ENCODE data around the gene OR2A25.

DNA sequence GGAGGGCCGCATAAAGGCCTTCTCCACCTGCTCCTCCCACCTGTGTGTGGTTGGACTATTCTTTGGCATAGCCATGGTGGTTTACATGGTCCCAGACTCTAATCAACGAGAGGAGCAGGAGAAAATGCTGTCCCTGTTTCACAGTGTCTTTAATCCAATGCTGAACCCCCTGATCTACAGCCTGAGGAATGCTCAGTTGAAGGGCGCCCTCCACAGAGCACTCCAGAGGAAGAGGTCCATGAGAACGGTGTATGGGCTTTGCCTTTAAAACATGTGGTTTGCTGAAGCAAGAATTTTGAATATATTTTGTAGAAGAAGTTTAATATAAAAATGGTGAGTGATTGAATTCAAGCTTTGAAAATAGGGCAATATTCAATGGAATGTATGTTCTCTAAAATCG lies 40.7 kb downstream of the OR2A25 start:
- TF ChIP-seq POLR2AphosphoS5 (IDR thresholded peaks at IDR 0.05; ENCODE audit: low read depth, low read length) (no peak), TAF1 (IDR thresholded peaks at IDR 0.05; ENCODE audit: borderline replicate concordance, insufficient read depth, low read length) (no peak)
- TF ChIP-seq, protein P1, sequence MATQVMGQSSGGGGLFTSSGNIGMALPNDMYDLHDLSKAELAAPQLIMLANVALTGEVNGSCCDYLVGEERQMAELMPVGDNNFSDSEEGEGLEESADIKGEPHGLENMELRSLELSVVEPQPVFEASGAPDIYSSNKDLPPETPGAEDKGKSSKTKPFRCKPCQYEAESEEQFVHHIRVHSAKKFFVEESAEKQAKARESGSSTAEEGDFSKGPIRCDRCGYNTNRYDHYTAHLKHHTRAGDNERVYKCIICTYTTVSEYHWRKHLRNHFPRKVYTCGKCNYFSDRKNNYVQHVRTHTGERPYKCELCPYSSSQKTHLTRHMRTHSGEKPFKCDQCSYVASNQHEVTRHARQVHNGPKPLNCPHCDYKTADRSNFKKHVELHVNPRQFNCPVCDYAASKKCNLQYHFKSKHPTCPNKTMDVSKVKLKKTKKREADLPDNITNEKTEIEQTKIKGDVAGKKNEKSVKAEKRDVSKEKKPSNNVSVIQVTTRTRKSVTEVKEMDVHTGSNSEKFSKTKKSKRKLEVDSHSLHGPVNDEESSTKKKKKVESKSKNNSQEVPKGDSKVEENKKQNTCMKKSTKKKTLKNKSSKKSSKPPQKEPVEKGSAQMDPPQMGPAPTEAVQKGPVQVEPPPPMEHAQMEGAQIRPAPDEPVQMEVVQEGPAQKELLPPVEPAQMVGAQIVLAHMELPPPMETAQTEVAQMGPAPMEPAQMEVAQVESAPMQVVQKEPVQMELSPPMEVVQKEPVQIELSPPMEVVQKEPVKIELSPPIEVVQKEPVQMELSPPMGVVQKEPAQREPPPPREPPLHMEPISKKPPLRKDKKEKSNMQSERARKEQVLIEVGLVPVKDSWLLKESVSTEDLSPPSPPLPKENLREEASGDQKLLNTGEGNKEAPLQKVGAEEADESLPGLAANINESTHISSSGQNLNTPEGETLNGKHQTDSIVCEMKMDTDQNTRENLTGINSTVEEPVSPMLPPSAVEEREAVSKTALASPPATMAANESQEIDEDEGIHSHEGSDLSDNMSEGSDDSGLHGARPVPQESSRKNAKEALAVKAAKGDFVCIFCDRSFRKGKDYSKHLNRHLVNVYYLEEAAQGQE (IDR thresholded peaks at IDR 0.05; ENCODE audit: insufficient read depth in 1 of 2, low read depth in 2 of 2, low read length in 2 of 2): no peak

All from PFSK-1 (cell line).